Transverse colon (tissue), 4 donors: ENCODE data around the gene ITIH4. TPM values are rescaled to one million over a fixed set of nuclear protein-coding genes. Genes with fewer than 3 reads are reported as not detected.

Experiments used
- DNase-seq: peaks from one replicate; pipeline ENCODE4 v3.0.0-alpha.2; 2019
- H3K27ac ChIP-seq, 4 donors: fragments of 200-600 bp; sonication (generic); 2 replicates each; pipeline ENCODE4 v1.5.1; 2016 to 2018; ENCODE audit warnings: inconsistent platforms in 4 of 4
- H3K27me3 ChIP-seq: fragments of 200-600 bp; sonication (generic); 2 replicates; pipeline ENCODE4 v1.5.1; 2017; ENCODE audit warnings: inconsistent platforms
- H3K36me3 ChIP-seq, 4 donors: fragments of 200-600 bp; sonication (generic); 2 replicates each; pipeline ENCODE4 v1.5.1; 2017 to 2019; ENCODE audit warnings: inconsistent platforms in 4 of 4
- H3K4me1 ChIP-seq, 4 donors: fragments of 200-600 bp; sonication (generic); 2 replicates each; pipeline ENCODE4 v1.5.1; 2017 to 2020; ENCODE audit warnings: inconsistent platforms in 4 of 4
- H3K4me3 ChIP-seq, 4 donors: fragments of 200-600 bp; sonication (generic); 1 replicate in 1 of 4; 2 replicates in 3 of 4; pipeline versions ENCODE4 v1.5.1 to v1.6.1; 2017 to 2019; ENCODE audit warnings: inconsistent platforms in 4 of 4
- H3K9me3 ChIP-seq, 2 donors: fragments of 200-600 bp; sonication (generic); 2 replicates each; pipeline ENCODE4 v1.5.1; 2017 to 2019; ENCODE audit warnings: inconsistent platforms in 2 of 2
- CTCF ChIP-seq, 5 experiments: fragments of 200-600 bp in 3 of 5; fragments of 450-650 bp in 2 of 5; sonication (generic) in 3 of 5; IDR thresholded peaks; 1 replicate in 2 of 5; 2 replicates in 3 of 5; pipeline ENCODE4 v1.5.1; 2016 to 2017; ENCODE audit warnings: antibody characterized with exemption in 5 of 5, inconsistent platforms in 3 of 5, mild to moderate bottlenecking in 2 of 5, moderate library complexity in 1 of 5
- EP300 ChIP-seq: sonication (generic); formaldehyde crosslinking; IDR thresholded peaks from one replicate; pipeline ENCODE4 v1.6.1; 2017; ENCODE audit warnings: antibody characterized with exemption, low read depth
- POLR2A ChIP-seq: fragments of 450-650 bp; IDR thresholded peaks from one replicate; pipeline ENCODE4 v1.6.1; 2016; ENCODE audit warnings: antibody characterized with exemption, mild to moderate bottlenecking, moderate library complexity
- POLR2AphosphoS5 ChIP-seq, 3 donors: sonication (generic); formaldehyde crosslinking; IDR thresholded peaks; one replicate each; pipeline ENCODE4 v1.6.1; 2016; ENCODE audit warnings: antibody characterized with exemption in 3 of 3
- WGBS, 2 donors: methylation state at CpG; one replicate each; pipeline ENCODE4 v1.1.5; 2018; ENCODE audit warnings: low coverage in 1 of 2; 5-methylcytosine and 5-hydroxymethylcytosine counted together
- in situ Hi-C, 4 donors: fragments of 200-750 bp; cut with MboI; loops; one replicate each; pipeline versions ENCODE4 v1.15.0 to v1.15.1; 2017; ENCODE audit warnings: low sequenced_read_pairs in 3 of 4, low pct_ligation_motif_present in 1 of 4, low pct_unique_long_range_greater_than_20kb in 1 of 4
- intact Hi-C: fragments of 100-400 bp; cut with DNase I; formaldehyde crosslinking; loops from one replicate; pipeline ENCODE4 v1.15.1; 2023; ENCODE audit warnings: low total_unique reads
- total RNA-seq, 4 donors: library from RNA; depleted of rRNA; stranded (reverse); fragments of >200 nt; gene quantifications; one replicate each; pipeline ENCODE4 v1.1.0, GENCODE V29; 2016

The ITIH4 gene
- total RNA-seq, 4 donors from 2014 or later = 0.60 to 9.5 (median 4.9) TPM

- peaks cover 0 to 25% (median 4%) of the 10 kb centered on the region in 4 donors for H3K4me1 ChIP-seq
- H3K27ac ChIP-seq = no peak overlapping the region
- in situ Hi-C loops = loop anchor here in 3 of 4 donors (10.0 to 25.0 kb wide), 3 partner anchors 223 to 245 kb away; no protein-coding TSS in a partner anchor
- intact Hi-C loops = no loop called here
- no peak overlapping the region for H3K4me3 ChIP-seq
- no peaks in the 10 kb centered on the region for H3K36me3 ChIP-seq
- 78 to 87% methylated on average over 3 to 12 of the region's 12 CpGs for WGBS, 2 donors
- DNase-seq = no peak
- H3K27me3 ChIP-seq = no peaks in the 10 kb centered on the region
- no peaks in the 10 kb centered on the region for H3K9me3 ChIP-seq
- TF ChIP-seq EP300 (no peak), CTCF (IDR thresholded peaks at IDR 0.05) (no peak), POLR2A (no peak), POLR2AphosphoS5 (IDR thresholded peaks at IDR 0.05) (no peak)
Measured at GRCh38 chr3:52841981-52842340, 11.5 kb upstream of the ITIH4 start.

GRCh38 chr3:52841211-52841980 lies 10.9 kb upstream of the ITIH4 start:
- TF ChIP-seq POLR2A (no peak), POLR2AphosphoS5 (IDR thresholded peaks at IDR 0.05) (no peak), CTCF (IDR thresholded peaks at IDR 0.05) (no peak), EP300 (no peak)
- Histone ChIP-seq H3K4me1 (peaks cover 0 to 24% (median 4%) of the 10 kb centered on the region in 4 donors), H3K27me3 (no peaks in the 10 kb centered on the region), H3K4me3 (no peak overlapping the region), H3K27ac (no peak overlapping the region), H3K36me3 (no peaks in the 10 kb centered on the region), H3K9me3 (no peaks in the 10 kb centered on the region)
- in situ Hi-C loops = loop anchor here in 3 of 4 donors (10.0 to 25.0 kb wide), 3 partner anchors 223 to 246 kb away; no protein-coding TSS in a partner anchor
- intact Hi-C loops = no loop called here
- 89 to 100% methylated on average over 1 to 12 of the region's 12 CpGs for WGBS, 2 donors
- no peak for DNase-seq

GRCh38 chr3:52839892-52840545 lies 9.5 kb upstream of the ITIH4 start:
- TF ChIP-seq POLR2A (no peak), POLR2AphosphoS5 (IDR thresholded peaks at IDR 0.05) (no peak), EP300 (no peak), CTCF (IDR thresholded peaks at IDR 0.05) (no peak)
- H3K4me3 ChIP-seq = no peak overlapping the region
- peaks cover 0 to 11% (median 4%) of the 10 kb centered on the region in 4 donors for H3K4me1 ChIP-seq
- no peaks in the 10 kb centered on the region for H3K9me3 ChIP-seq
- no peak for DNase-seq
- intact Hi-C loops = no loop called here
- H3K27ac ChIP-seq = no peak overlapping the region
- in situ Hi-C loops = loop anchor here in 3 of 4 donors (10.0 to 25.0 kb wide), 3 partner anchors 225 to 247 kb away; no protein-coding TSS in a partner anchor
- H3K36me3 ChIP-seq = no peaks in the 10 kb centered on the region
- no peaks in the 10 kb centered on the region for H3K27me3 ChIP-seq
- WGBS, 2 donors = 89 to 92% methylated on average over 12 to 23 of the region's 23 CpGs

GRCh38 chr3:52839268-52839575 lies 8.8 kb upstream of the ITIH4 start:
- WGBS, 2 donors = 82% methylated on average over 2 of the region's 2 CpGs; no CpG with 5 or more reads in 1 of the 2 donors
- Histone ChIP-seq H3K27me3 (no peaks in the 10 kb centered on the region), H3K4me3 (no peak overlapping the region), H3K27ac (no peak overlapping the region), H3K4me1 (peaks cover 0 to 5% (median 1%) of the 10 kb centered on the region in 4 donors), H3K36me3 (no peaks in the 10 kb centered on the region), H3K9me3 (no peaks in the 10 kb centered on the region)
- in situ Hi-C loops = loop anchor here in 1 of 4 donors (25.0 kb wide), 1 partner anchor 248 kb away; no protein-coding TSS in a partner anchor
- no peak for DNase-seq
- intact Hi-C loops = no loop called here
- TF ChIP-seq CTCF (IDR thresholded peaks at IDR 0.05) = no peak
